Body of pancreas (tissue), 4 donors: Measurements from ENCODE around the gene KLHDC9. TPM values are rescaled to one million over a fixed set of nuclear protein-coding genes. Genes with fewer than 3 reads are reported as not detected.

Experiments
- ATAC-seq: fragments of 150-250 bp; one replicate; pipeline ENCODE4 v1.9.1; 2016
- DNase-seq, 4 donors: peaks; one replicate each; pipeline ENCODE4 v3.0.0-alpha.2; 2019
- H3K27ac ChIP-seq, 4 donors: fragments of 200-600 bp; sonication (generic); 1 replicate in 3 of 4; 2 replicates in 1 of 4; pipeline versions ENCODE4 v1.5.1 to v1.6.1; 2016 to 2019; ENCODE audit warnings: mild to moderate bottlenecking in 1 of 4, mixed read lengths in 1 of 4, moderate library complexity in 1 of 4
- H3K27me3 ChIP-seq, 2 donors: fragments of 200-600 bp; sonication (generic); one replicate each; pipeline ENCODE4 v1.6.0; 2016; ENCODE audit warnings: mild to moderate bottlenecking in 1 of 2
- H3K36me3 ChIP-seq, 2 donors: fragments of 200-600 bp; sonication (generic); replicated peaks in 1 of 2; 2 replicates each; pipeline ENCODE4 v1.5.1; 2016; ENCODE audit warnings: low read depth in 2 of 2; ENCODE audit not compliant: insufficient read depth in 1 of 2
- H3K4me1 ChIP-seq: fragments of 200-600 bp; sonication (generic); one replicate; pipeline ENCODE4 v1.6.0; 2016
- H3K4me3 ChIP-seq, 2 donors: fragments of 200-600 bp; sonication (generic); 1 replicate in 1 of 2; 2 replicates in 1 of 2; pipeline ENCODE4 v1.5.1; 2016 to 2019
- H3K9me3 ChIP-seq, 3 donors: fragments of 200-600 bp; sonication (generic); 1 replicate in 2 of 3; 2 replicates in 1 of 3; pipeline ENCODE4 v1.5.1; 2016
- CTCF ChIP-seq, 7 experiments: fragments of 450-650 bp in 4 of 7; fragments of 200-600 bp in 3 of 7; sonication (generic) in 3 of 7; IDR thresholded peaks; one replicate each; pipeline ENCODE4 v1.5.1; 2016 to 2019; ENCODE audit warnings: antibody characterized with exemption in 7 of 7
- POLR2A ChIP-seq, 3 donors: fragments of 450-650 bp; IDR thresholded peaks; one replicate each; pipeline ENCODE4 v1.6.1; 2016; ENCODE audit warnings: antibody characterized with exemption in 3 of 3, mild to moderate bottlenecking in 2 of 3
- WGBS, 2 donors: methylation state at CpG; one replicate each; pipeline ENCODE4 v1.1.5; 2017; 5-methylcytosine and 5-hydroxymethylcytosine counted together
- intact Hi-C: fragments of 100-400 bp; cut with DNase I; formaldehyde crosslinking; loops from one replicate; pipeline ENCODE4 v1.15.1; 2023
- total RNA-seq, 2 donors: library from RNA; depleted of rRNA; stranded (reverse); fragments of >200 nt; gene quantifications; one replicate each; pipeline ENCODE4 v1.1.0, GENCODE V29; 2016

The KLHDC9 gene
- total RNA-seq, 2 donors from 2014 or later: 13.5 to 22.7 TPM

- TF ChIP-seq POLR2A (IDR thresholded peaks at IDR 0.05): no peak
- TF ChIP-seq CTCF (IDR thresholded peaks at IDR 0.05): no peak
- H3K36me3 ChIP-seq: no peaks in the 10 kb centered on the region
- ATAC-seq (no peak), DNase-seq (no peak)
- 55 to 71% methylated on average over 3 of the region's 3 CpGs for WGBS, 2 donors
- H3K4me1 ChIP-seq: no peaks in the 10 kb centered on the region
- intact Hi-C loops: loop anchor here (5.0 kb wide), 1 partner anchor 36 kb away; no protein-coding TSS in a partner anchor
- no peak overlapping the region for H3K4me3 ChIP-seq
- no peaks in the 10 kb centered on the region for H3K27me3 ChIP-seq
- no peak overlapping the region for H3K27ac ChIP-seq
- H3K9me3 ChIP-seq: no peaks in the 10 kb centered on the region
Measured at GRCh38 chr1:161066694-161067093, 31.5 kb upstream of the KLHDC9 start.

- DNase-seq (peak in 2 of 4 donors; percentile 41 to 78), ATAC-seq (no peak)
- Histone ChIP-seq H3K36me3 (peaks cover 0 to 2% of the 10 kb centered on the region in 2 donors), H3K9me3 (no peaks in the 10 kb centered on the region), H3K27me3 (no peaks in the 10 kb centered on the region), H3K4me3 (no peak overlapping the region), H3K27ac (peak overlapping the region in 2 of 4 donors; percentile 27 to 52), H3K4me1 (no peaks in the 10 kb centered on the region)
- 67 to 77% methylated on average over 10 of the region's 10 CpGs for WGBS, 2 donors
- TF ChIP-seq POLR2A (IDR thresholded peaks at IDR 0.05) (peak in 1 of 3 donors; percentile 25), CTCF (IDR thresholded peaks at IDR 0.05) (no peak)
- intact Hi-C loops: loop anchor here (5.0 kb wide), 1 partner anchor 34 kb away; no protein-coding TSS in a partner anchor
Measured at GRCh38 chr1:161068306-161069234, 29.6 kb upstream of the KLHDC9 start.

GRCh38 chr1:161069241-161069640 lies 28.9 kb upstream of the KLHDC9 start:
- Histone ChIP-seq H3K4me1 (no peaks in the 10 kb centered on the region), H3K36me3 (peaks cover 0 to 2% of the 10 kb centered on the region in 2 donors), H3K27ac (peak overlapping the region in 2 of 4 donors; percentile 27 to 52), H3K27me3 (no peaks in the 10 kb centered on the region), H3K4me3 (no peak overlapping the region), H3K9me3 (no peaks in the 10 kb centered on the region)
- no peak for ATAC-seq
- DNase-seq: no peak
- TF ChIP-seq CTCF (IDR thresholded peaks at IDR 0.05) (no peak), POLR2A (IDR thresholded peaks at IDR 0.05) (no peak)
- intact Hi-C loops: loop anchor here (5.0 kb wide), 1 partner anchor 33 kb away; no protein-coding TSS in a partner anchor
- 84% methylated on average over 8 to 9 of the region's 9 CpGs for WGBS, 2 donors

GRCh38 chr1:161069731-161070270 lies 28.4 kb upstream of the KLHDC9 start, which contains the start of gene ARHGAP30:
TSS of gene ARHGAP30 (minus strand) at chr1:161069891. CDS start at chr1:161069624, 267 bp downstream.
- WGBS, 2 donors: 61 to 89% methylated on average over 3 to 9 of the region's 9 CpGs
- Histone ChIP-seq H3K9me3 (no peaks in the 10 kb centered on the region), H3K4me3 (no peak within 1 kb of the TSS), H3K27ac (peak within 1 kb of the TSS in 2 of 4 donors; percentile 27 to 64), H3K36me3 (peaks cover 0 to 2% of the 10 kb centered on the region in 2 donors), H3K4me1 (no peaks in the 10 kb centered on the region), H3K27me3 (no peaks in the 10 kb centered on the region)
- ATAC-seq (no peak), DNase-seq (peak in 2 of 4 donors; percentile 38 to 80)
- intact Hi-C loops: loop anchor here (5.0 kb wide), 1 partner anchor 32 kb away; no protein-coding TSS in a partner anchor
- TF ChIP-seq POLR2A (IDR thresholded peaks at IDR 0.05) (peak in 2 of 3 donors; percentile 26 to 56), CTCF (IDR thresholded peaks at IDR 0.05) (no peak)
